Measurements from ENCODE around the gene MORC1.

The MORC1 gene

GRCh38 chr3:108931035-108931434 lies 186.9 kb downstream of the MORC1 start:
- DNase-seq, result no peak

- no peak for DNase-seq
Observed at GRCh38 chr3:108918866-108919265, 199.1 kb downstream of the MORC1 start.

- DNase-seq, result no peak
Observed at GRCh38 chr3:108914774-108915641, 202.9 kb downstream of the MORC1 start.

GRCh38 chr3:108909799-108910198 lies 208.1 kb downstream of the MORC1 start:
- no peak for DNase-seq
